ENCODE measurements around the gene MAPKAP1.

GRCh38 chr9:125497906-125498305 lies 209.1 kb downstream of the MAPKAP1 start:
- TF ChIP-seq BHLHE40 (IDR thresholded peaks at IDR 0.05; ENCODE audit: borderline replicate concordance) (no peak), ARNT (IDR thresholded peaks at IDR 0.05) (no peak), CTBP1 (IDR thresholded peaks at IDR 0.05; ENCODE audit: borderline replicate concordance) (no peak), FOXA1 (IDR thresholded peaks at IDR 0.05) (no peak), HDGF (IDR thresholded peaks at IDR 0.05; ENCODE audit: borderline replicate concordance) (no peak), L3MBTL2 (conservative IDR thresholded peaks at IDR 0.05) (no peak), ELF4 (IDR thresholded peaks at IDR 0.05) (no peak), FOXM1 (IDR thresholded peaks at IDR 0.05; ENCODE audit: borderline replicate concordance) (no peak), SP1 (IDR thresholded peaks at IDR 0.05) (no peak)

All from HEK293T (cell line).